Measurements from ENCODE around the gene PLXNB2.
"Not testable (repeated sequence)": the region's sequence is repeated elsewhere in the genome, so short reads cannot be mapped to it uniquely, and the experiment has no call there.

PLXNB2 gene

DNA sequence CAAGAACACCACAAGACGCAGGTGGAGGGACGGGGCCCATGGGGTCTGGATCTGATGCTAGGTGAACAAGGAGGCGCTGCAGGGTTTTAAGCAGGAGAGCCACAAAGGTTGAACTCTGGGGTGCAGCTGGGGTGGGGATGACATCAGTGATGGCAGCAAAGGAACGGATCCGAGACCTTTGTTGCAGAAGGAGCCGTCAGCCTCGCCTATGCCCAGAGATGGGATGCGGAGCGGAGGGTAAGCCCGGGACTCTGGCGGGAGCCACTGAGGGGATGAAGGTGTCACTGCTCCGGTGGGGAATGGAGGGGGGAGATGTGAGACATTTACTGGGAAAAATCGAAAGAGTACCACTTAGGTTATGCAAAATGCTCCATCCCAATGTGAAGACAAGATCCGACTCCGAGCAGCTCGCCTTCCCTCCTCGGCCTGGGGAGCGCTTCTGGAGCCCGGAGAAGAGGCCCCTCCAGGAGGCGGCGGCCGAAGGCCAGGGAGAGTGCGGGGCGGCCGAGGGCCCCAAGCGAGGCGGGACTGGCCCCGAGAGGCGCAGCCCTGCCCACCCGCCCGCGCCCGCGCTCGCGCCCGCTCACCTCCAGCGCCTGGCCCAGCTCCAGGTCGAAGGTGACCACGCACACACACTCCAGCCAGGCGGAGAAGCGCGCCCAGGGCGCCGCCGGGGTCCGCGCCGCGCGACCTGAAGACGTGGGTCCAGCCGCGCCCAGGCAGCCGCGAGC, 18.9 kb upstream of the PLXNB2 start:
- DNase-seq = no peak

DNA sequence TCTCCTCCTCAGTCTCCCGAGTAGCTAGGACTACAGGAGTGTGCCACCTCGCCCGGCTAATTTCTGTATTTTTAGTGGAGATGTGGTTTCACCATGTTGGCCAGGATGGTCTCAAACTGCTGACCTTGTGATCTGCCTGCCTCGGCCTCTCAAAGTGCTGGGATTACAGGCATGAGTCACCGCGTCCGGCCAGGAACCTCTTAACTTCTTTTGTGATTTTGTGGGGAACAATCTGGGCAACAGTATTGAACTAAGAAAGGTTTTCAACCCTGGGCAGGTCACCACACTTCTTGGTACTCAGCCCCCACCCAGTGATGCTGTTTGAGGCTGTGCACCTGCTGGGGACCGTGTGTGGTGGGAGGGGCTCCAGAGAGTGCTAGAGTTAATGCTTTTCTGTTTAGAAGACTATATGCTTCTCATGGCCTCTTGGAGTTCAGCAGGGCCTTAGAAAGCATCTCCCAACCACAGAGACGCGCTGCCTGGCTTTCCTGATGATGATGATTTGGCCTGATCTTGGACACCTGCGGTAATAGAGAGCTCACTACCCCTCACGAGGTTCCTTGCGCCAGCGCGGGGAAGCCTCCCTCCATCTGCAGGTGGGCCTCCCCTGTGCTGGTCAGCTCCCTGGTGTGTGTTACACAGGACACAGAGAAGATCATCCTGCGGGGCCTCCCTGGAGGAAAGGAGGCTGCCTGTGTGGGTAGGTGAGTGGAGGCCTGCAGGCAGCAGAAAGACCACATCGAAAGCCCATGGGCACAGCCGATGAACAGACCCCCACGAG, 18.2 kb upstream of the PLXNB2 start:
- no peak for DNase-seq

DNA sequence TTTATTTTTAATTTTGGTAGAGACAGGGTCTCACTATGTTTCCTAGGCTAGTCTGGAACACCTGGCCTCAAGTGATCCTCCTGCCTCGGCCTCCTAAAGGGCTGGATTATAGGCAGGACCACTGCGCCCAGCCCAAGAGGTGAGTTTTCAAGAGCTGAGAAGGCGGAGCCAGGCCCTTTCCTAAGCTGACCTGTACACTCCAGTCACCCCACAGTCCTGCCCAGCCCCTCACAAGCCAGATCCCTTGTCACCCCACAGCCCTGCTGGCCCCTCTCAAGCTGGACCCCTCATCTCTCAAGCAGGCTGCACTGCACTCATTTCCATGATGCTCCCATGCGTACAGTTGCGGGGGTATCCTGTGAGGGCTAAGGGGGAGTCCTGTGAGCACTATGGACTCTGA, 16.5 kb upstream of the PLXNB2 start:
- DNase-seq = no peak

DNA sequence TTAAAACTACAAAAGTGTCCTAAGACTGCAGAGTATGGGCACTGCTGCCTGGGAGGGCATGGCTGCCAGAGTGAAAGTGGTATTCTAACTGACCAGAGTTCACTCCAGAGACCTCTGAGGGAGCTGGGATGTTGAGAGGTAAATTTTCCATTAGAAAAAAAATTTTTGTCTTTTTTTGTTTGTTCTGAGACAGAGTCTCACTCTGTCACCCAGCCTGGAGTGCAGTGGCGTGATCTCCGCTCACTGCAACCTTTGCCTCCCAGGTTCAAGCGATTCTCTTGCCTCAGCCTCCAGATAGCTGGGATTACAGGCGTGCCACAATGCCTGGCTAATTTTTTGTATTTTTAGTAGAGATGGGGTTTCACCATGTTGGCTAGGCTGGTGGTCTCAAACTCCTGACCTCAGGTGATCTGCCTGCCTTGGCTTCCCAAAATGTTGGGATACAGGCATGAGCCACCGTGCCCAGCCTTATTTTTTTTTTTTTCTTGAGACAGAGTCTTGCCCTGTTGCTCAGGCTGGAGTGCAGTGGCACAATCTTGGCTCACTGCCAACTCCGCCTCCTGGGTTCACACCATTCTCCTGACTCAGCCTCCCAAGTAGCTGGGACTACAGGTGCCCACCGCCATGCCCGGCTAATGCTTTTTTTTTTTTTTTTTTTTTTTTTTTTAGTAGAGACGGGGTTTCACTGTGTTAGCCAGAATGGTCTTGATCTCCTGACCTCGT, 15.1 kb upstream of the PLXNB2 start:
- not testable (repeated sequence) for DNase-seq

DNA sequence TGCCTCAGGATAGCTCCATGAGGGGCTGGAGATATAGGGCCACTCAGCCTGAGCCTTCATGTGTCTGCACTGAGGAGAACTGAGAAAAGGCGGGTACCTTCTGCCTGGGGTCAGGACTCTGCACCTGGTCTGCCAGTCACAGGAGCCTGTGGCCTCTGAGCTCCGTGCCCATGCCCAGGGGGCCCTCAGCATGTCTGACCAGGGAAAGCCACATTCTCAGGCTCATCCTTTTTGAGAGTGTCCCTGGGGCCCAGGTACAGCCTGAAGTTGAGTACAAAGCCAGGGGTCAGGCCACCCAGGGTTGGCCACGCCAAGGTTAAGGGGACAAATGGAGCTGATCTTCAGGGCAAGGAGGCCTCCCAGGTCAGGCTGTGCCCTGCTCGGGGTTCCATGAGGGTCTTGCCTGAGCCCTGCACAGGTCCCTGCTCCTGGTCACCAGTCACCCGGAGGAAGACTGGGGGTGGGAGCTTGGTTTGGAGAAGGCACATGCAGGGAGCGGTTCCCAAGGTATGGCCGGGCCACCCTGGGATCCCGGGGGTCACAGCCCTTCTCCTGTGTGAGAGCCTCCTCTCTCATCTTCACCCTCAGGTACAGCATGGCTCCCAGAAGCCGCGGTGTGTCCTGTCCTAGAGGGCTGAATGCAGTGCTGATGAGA, 13.4 kb upstream of the PLXNB2 start:
- DNase-seq = no peak

DNA sequence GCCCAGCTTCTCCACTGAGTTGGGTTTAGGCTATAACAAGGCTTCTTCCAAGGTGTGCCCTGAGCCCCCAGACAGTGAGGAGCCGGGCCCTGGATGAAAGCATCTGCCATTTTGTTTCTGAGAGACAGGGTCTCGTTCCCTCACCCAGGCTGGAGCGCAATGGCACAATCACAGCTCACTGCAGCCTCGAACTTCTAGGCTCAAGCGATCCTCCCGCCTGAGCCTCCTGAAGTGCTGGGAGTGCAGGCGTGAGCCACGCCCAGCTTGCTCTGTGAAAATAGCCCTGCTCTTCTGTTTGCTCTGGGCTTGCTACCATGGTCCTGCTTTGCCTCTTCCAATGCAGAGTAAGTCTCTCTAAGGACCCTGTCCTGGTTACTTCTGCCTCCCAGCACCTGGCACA, 12.7 kb upstream of the PLXNB2 start:
- DNase-seq = no peak

DNA sequence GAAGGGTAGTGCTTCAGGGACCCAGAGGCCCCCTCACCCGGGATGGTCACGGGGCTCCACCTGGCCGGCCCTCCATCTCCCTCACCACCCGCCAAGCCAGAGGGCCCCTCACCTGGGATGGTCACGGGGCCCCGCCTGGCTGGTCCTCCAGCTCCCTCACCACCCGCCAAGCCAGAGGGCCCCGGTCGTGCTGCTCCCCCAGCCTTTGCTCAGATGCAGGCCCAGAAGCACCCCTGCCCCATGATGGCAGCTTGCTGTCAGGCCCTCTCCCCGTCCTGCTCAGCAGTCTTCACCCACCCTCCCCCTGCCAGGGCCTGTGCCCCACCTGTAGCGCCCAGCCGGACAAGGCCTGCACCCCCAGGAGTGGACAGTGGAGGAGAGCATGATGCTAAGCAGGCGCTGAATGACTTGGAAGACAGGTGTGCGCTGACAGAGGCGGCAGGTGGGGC, 12.1 kb upstream of the PLXNB2 start:
- no peak for DNase-seq

DNA sequence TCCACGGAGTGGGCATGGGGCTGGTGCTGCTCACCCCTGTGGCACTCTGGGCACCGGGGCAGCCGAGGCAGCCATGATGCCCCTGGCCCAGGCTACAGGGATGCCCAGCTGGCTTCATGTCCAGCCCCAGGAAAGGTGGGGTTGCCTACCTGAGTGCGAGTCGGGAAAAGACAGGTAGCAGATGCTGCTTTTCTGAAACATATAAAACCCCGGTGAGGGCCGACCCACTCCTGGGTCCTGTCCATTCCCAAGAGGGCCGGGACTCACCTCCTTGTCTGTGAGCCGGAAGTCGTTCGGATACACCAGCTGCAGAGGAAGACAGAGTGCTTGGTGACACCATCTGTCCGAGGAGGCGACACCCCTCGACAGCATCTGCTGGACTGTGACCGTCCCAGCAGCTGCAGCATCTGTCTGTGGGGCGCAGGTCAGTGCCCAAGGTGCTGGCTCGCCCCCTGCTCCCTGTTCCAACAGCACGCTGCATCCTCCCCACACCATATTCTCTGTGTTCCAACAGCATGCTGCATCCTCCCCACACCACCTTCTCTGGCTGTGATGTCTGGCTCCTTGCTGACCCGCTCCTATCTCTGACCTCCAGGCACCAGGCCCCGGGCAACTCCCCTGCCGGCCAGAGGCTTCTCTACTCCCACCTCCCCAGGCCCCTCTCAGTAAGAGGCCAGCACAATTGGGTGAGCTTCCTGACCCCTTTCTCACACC, 11.4 kb upstream of the PLXNB2 start:
- no peak for DNase-seq

DNA sequence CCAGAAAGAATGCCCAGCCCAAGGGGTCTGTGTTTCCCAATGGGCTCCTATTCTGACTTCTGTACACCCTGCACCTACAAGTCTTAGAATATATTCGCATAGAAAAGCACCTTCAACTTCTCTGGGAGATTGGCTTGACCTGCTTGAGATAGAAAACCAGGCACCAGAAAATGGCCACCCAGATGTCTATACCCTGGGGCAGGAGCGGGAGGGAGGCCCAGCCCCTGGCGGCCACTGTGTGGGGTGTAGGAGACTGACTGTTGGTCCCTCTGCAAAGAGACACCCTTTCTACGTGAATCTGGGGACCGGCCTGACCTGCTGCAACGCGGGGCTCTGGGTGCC, 10.9 kb upstream of the PLXNB2 start:
- no peak for DNase-seq

DNA sequence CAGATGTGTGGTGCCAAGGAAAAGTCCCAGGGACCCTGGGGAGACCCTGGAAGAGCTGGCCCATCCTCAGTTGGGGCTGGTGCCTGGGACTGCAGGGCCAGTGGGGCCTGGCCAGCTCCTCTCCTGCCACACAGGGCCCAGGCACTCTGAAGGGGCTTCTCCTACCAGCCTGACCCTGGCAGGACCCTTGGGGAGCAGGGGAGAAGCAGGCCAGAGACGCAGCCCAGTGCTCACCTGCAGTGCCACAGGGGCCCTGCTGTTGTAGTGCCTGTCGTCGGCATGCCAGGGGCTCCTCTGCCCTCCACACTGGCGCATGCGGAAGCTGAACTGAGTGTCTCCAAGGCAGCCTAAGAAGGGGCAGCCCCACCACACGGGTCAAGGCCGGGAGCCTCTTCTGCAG, 10.2 kb upstream of the PLXNB2 start:
- DNase-seq = no peak

DNA sequence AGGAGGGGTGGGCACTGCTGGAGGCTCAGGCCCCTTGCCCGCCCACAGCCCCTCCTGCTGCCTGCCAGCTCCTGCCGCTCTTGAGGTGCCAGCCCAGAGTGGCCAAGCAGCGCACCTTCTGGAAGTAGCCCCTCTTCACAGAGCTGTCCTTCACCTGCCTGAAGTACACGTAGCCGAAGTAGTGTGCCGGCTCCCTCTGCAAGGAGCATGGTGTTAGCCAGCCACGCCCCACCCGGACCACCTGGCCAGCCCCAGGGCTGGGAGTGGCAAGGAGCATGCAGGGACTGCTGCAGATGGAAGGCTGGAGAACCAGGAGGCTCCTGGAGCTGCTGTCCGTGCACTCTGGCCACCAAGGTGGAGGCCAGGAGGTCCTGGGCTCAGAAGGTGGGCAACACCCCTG, 9.7 kb upstream of the PLXNB2 start:
- DNase-seq = no peak

DNA sequence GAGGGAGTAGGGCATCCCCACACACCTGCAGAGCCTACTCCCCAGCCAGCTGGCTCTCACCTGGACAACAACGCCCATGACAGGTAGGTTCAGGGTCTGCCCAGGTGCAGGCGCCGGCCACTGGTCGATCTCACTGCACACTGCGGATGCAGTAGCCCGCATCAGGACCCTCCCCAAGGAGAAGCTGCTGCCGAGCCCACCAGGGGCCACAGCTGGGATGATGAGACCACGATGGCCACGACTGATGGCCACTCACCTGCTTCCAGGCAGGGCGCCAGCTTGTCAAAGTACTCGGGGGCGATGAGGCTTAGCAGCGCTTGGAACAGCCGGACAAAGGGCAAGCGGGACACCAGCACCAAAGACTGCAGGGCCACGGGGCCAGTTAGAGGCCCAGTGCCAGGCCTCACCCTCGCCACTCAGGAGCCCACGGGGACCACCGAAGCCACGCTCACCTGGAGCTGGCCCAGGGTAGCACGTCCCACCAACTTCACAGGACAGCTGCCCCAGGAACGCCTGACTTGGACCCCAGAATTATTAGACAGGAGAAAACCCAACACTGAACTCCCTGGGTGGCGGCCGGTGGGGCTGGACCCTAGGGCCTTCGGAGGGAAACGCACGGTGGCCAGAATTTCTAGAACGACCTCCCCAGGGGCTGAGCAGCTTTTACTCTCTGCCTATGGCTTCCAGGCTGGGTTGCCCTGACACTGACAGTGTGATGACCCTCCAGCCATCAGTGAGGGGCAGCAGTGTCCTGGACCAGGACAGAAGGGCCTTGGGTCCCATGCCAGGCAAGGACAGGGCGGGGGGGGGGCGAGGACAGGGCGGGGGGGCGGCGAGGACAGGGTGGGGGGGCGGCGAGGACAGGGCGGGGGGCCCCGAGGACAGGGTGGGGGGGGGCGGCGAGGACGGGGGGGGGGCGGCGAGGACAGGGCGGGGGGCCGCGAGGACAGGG, 8.9 kb upstream of the PLXNB2 start:
- DNase-seq = no peak

DNA sequence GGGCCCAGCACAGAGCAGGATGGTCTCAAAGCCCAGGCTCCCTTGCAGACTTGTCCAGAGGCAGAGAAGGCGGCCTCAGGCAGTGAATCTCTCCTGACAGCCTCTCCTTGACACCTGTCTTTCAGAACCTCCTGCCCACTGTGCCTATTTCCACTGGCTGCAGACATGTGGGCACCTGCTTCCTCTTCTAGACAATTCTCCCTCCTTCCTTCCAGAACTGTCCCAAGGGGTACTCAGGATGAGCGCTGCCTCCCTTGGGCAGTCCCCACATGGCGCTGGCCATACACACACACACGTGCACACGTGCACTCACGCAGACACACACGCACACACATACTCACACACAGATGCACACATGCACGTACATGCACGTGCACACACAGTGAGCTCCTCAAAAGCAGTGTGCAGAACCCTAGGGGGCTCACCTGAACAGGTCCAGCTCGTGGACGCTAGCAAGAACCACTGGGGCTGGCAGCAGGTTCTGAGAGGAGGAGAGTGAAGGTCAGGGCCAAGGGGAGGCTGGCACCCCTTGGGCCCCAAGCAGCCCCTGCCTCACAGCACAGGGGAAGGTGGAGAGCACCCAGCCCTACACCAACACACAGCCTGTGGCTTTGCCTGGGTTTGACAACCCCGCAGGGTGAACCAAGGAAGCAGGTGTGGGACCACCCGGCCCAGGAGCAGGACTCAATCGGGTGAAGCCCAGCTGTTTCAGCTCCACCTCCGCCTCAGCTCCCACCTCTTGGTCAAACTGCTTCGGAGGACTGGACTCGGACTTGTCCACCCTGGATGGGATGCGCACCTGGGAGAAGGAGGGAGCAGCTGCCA, 8.1 kb upstream of the PLXNB2 start:
- no peak for DNase-seq

DNA sequence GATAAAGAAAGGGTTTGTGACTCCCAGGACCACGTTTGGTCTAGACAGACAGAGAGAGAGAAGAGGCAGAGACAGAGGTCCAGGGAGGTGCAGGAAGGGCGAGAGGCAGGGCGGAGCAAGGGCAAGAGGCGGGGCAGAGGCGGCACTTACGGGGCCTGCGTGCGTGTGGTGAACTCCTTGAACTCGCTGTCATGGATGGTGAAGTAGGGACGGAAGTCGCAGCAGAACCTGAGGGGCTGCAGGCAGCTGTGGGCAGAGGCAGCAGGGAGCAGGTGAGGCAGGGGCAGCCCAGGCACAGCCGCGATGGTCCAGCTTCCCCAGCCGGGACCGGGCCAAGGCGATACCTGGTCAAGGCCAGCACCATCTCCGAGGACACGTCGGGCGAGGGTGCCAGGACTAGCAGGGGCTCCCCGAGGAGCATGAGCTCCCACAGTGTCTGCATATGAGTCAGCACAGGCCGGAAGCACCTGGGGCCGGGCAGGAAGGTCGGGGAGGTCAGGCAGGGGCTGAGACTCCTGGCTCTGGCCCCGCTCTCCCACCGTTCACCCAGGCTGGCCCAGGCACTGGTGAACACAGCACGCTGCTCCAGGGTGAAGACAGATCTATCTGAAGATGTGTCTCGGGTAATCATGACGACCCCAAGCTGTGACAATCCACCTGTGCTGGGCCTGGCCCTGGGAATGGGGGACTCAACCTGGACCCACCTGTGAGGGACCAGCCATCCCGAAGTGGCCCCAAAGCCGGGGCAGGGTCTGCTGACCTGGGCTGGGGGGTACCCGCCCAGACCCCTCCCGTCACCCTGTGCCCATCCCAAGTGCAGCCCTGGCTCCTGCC, 7.2 kb upstream of the PLXNB2 start:
- DNase-seq = no peak

DNA sequence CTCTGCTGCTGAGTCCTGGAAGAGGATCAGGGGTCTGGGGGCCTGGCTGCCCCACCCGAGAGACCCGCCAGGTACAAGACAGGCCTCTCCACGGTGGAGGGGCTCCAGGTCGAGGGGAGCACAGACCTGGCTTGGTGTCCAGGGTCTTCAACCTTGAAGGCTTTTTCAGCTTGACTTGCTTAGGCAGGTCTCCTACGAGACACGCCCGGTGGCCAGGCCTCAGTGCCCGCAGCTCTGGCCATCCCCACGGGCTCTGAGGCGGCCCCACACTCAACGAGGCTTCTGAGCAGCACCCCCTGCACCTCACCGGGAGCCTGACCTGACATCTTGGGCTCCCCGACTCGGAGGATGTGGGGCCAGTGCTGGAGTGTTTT, 6.6 kb upstream of the PLXNB2 start:
- no peak for DNase-seq

DNA sequence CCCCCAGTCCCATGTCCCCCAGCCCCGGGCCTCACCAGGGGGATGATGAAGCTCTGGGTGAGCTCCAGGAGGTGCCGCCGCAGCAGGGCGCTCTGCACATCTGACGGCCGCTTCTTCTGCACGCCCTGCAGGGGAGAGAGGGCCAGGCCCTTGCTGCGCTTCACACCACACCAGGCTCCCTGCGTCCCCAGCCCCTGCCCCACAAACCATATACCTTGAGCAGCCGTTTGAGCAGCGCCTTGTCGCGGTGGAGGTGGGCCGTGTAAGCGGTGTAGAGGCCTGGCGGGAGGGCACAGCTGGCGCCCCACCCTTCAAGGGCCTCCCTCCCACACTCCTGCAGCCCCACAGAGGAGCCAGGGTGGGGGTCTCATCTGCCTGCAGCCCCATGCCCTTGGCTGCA, 6.2 kb upstream of the PLXNB2 start:
- no peak for DNase-seq

DNA sequence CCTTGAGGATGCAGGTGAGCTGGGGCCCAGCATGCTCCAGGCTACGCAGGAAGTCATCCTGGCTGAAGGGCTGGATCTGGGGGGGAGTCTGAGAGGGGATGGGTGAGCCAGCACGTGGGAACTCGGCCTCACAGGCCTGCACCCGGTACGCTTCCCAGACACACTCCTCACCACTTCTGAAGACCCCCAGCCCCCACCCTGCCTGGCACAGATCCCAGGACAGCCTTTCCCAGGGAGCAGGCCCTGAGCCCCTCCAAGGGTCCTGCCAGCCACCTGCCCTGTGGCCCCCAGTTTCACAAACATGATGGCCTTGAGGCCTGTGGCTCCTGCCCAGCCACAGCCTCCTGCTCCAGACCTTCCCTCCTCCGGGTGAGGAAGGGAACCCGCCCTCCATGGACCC, 5.6 kb upstream of the PLXNB2 start:
- no peak for DNase-seq

DNA sequence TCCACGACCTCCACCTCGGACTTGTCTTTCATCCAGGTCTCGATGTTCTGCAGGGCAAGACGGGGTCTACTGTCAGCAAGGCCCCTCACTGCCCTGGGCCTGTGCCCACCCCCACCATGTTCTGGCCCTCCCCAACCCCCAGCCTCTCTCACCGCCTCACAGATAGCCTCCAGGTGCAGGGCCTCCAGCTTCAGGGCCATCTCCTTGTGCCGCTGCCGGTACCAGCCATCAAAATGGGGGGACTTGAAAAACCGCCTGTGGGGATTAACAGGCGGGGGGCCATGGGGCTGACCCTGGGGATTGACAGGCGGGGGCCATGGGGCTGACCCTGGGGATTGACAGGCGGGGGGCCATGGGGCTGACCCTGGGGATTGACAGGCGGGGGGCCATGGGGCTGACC, 4.9 kb upstream of the PLXNB2 start:
- no peak for DNase-seq

DNA sequence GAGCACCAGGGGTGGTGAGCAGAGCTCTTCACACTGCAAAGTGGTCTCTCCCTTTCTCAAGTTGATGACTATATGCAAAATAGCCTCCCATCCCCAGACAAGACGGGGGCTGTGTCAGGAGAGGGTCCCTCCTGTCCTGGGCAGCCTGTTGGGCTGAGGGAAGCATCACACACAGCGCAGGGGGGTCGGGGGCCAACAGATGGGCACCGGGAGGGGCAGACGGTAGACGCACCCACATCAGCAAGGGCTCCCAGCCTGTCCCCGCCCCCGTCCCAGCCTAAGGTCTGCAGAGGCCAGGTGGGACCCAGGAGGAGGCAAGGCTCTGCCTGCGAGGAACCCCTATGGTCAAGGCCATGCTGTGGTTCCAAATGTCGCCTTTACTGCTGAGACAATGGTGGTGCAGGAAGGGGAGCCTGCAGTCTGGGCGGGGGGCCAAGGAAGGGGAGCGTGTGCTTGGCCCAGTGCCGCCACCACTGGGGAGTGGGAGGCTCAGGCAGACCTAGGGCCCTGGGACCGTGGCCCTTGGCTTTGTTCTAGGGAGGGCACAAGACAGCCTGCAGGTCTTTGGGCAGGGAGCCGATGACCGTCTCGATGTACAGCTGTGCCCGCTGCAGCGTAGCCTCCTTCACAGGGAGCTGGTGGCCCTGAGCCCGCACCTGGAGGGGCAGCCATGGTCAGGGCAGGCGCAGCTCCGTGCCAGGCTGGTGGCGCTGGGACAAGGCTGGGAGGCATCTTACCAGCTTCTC, 4.3 kb upstream of the PLXNB2 start:
- DNase-seq = no peak

Data from kidney glomerular epithelial cell (primary cell).